C4-2B (cell line): ENCODE data around the gene THADA.

Source experiments
- ZFX ChIP-seq: fragments of 450-650 bp; IDR thresholded peaks from 2 replicates; pipeline ENCODE4 v1.6.1; 2017
- TF ChIP-seq, protein P1 (sequence below): fragments of 450-650 bp; conservative IDR thresholded peaks from 2 replicates; pipeline ENCODE4 v1.5.1; 2017; ENCODE audit warnings: mild to moderate bottlenecking

DNA sequence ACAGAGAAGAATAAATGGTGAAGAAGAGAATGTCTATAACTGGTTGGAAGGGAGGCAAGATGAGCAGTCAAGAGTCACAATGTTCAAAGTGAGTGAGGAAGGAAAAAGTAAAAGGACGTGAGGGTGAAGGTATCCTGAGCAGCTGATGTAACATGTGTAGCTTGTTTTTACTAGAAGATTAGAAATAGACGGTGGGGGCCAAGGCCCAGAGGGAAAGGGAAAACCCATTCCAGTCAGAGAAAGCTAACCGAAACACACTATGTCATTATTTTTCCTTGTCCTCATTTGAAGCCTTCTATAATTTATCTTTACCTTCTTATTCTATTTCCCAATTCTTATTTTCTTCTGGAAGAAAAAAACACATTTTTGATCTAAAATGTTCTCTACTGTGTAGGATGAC lies 176.6 kb downstream of the THADA start:
- TF ChIP-seq, protein P1, sequence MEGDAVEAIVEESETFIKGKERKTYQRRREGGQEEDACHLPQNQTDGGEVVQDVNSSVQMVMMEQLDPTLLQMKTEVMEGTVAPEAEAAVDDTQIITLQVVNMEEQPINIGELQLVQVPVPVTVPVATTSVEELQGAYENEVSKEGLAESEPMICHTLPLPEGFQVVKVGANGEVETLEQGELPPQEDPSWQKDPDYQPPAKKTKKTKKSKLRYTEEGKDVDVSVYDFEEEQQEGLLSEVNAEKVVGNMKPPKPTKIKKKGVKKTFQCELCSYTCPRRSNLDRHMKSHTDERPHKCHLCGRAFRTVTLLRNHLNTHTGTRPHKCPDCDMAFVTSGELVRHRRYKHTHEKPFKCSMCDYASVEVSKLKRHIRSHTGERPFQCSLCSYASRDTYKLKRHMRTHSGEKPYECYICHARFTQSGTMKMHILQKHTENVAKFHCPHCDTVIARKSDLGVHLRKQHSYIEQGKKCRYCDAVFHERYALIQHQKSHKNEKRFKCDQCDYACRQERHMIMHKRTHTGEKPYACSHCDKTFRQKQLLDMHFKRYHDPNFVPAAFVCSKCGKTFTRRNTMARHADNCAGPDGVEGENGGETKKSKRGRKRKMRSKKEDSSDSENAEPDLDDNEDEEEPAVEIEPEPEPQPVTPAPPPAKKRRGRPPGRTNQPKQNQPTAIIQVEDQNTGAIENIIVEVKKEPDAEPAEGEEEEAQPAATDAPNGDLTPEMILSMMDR = no peak
- TF ChIP-seq ZFX = no peak
